Nephron (organoid): ENCODE results near the gene ARMC9.
"Not testable (repeated sequence)": the region's sequence is repeated elsewhere in the genome, so short reads cannot be mapped to it uniquely, and the experiment has no call there.

ENCODE experiments used
- H3K27ac Mint-ChIP-seq, 3 experiments: 2 replicates each; pipeline ENCODE4 v1.8.0; 2020; ENCODE audit warnings: mixed read lengths in 3 of 3, mild to moderate bottlenecking in 2 of 3, moderate library complexity in 1 of 3
- H3K27me3 Mint-ChIP-seq: 2 replicates; pipeline ENCODE4 v1.8.0; 2021; ENCODE audit warnings: low read depth, mild to moderate bottlenecking, moderate library complexity, mixed read lengths
- H3K36me3 Mint-ChIP-seq: 2 replicates; pipeline ENCODE4 v1.8.0; 2020; ENCODE audit warnings: low read depth, mixed read lengths
- H3K4me1 Mint-ChIP-seq: 2 replicates; pipeline ENCODE4 v1.8.0; 2020; ENCODE audit warnings: mixed read lengths
- H3K4me3 Mint-ChIP-seq, 3 experiments: 2 replicates each; pipeline ENCODE4 v1.8.0; 2020; ENCODE audit warnings: mild to moderate bottlenecking in 3 of 3, mixed read lengths in 3 of 3, moderate library complexity in 2 of 3
- H3K9me3 Mint-ChIP-seq: 2 replicates; pipeline ENCODE4 v1.8.0; 2020; ENCODE audit warnings: mixed read lengths
- CTCF ChIP-seq, 3 experiments: fragments of 200-600 bp; sonication (generic); IDR thresholded peaks; one replicate each; pipeline ENCODE4 v1.5.0; 2021; ENCODE audit warnings: antibody characterized with exemption in 3 of 3; ENCODE audit not compliant: unreplicated experiment in 3 of 3

ARMC9 gene

GRCh38 chr2:231246171-231246842, 47.9 kb downstream of the ARMC9 start:
- Mint-ChIP-seq H3K36me3 (peaks cover 52% of the 10 kb centered on the region), H3K4me3 (no peak overlapping the region), H3K4me1 (peaks cover 4% of the 10 kb centered on the region), H3K27me3 (no peaks in the 10 kb centered on the region), H3K27ac (no peak overlapping the region), H3K9me3 (no peaks in the 10 kb centered on the region)
- no peak for TF ChIP-seq CTCF (IDR thresholded peaks at IDR 0.05; ENCODE audit: unreplicated experiment in 3 of 3)

- Mint-ChIP-seq H3K36me3 (peaks cover 57% of the 10 kb centered on the region), H3K4me3 (no peak overlapping the region), H3K27me3 (no peaks in the 10 kb centered on the region), H3K27ac (no peak overlapping the region), H3K9me3 (no peaks in the 10 kb centered on the region), H3K4me1 (no peaks in the 10 kb centered on the region)
- TF ChIP-seq CTCF (IDR thresholded peaks at IDR 0.05; ENCODE audit: unreplicated experiment in 3 of 3), result no peak
Observed at GRCh38 chr2:231250146-231250545, 51.7 kb downstream of the ARMC9 start.

GRCh38 chr2:231250698-231251097, 52.3 kb downstream of the ARMC9 start:
- Mint-ChIP-seq H3K36me3 (peaks cover 55% of the 10 kb centered on the region), H3K4me3 (no peak overlapping the region), H3K27me3 (no peaks in the 10 kb centered on the region), H3K27ac (no peak overlapping the region), H3K9me3 (no peaks in the 10 kb centered on the region), H3K4me1 (no peaks in the 10 kb centered on the region)
- TF ChIP-seq CTCF (IDR thresholded peaks at IDR 0.05; ENCODE audit: unreplicated experiment in 3 of 3), result no peak

GRCh38 chr2:231253292-231253691, 54.9 kb downstream of the ARMC9 start:
- H3K9me3 Mint-ChIP-seq, H3K4me3 Mint-ChIP-seq, H3K4me1 Mint-ChIP-seq, H3K27ac Mint-ChIP-seq, H3K27me3 Mint-ChIP-seq: not testable (repeated sequence)
- H3K36me3 Mint-ChIP-seq, result peaks cover 54% of the 10 kb centered on the region

GRCh38 chr2:231256494-231256893, 58.1 kb downstream of the ARMC9 start:
- Mint-ChIP-seq H3K9me3 (no peaks in the 10 kb centered on the region), H3K36me3 (peaks cover 57% of the 10 kb centered on the region), H3K27ac (no peak overlapping the region), H3K27me3 (no peaks in the 10 kb centered on the region), H3K4me1 (no peaks in the 10 kb centered on the region), H3K4me3 (no peak overlapping the region)
- no peak for TF ChIP-seq CTCF (IDR thresholded peaks at IDR 0.05; ENCODE audit: unreplicated experiment in 3 of 3)

- Mint-ChIP-seq H3K9me3 (no peaks in the 10 kb centered on the region), H3K4me1 (no peaks in the 10 kb centered on the region), H3K36me3 (peaks cover 63% of the 10 kb centered on the region), H3K27me3 (no peaks in the 10 kb centered on the region), H3K27ac (no peak overlapping the region), H3K4me3 (no peak overlapping the region)
- no peak for TF ChIP-seq CTCF (IDR thresholded peaks at IDR 0.05; ENCODE audit: unreplicated experiment in 3 of 3)
Observed at GRCh38 chr2:231257763-231258162, 59.3 kb downstream of the ARMC9 start.
